Activated CD8-positive, alpha-beta memory T cell treated with anti-CD3 and anti-CD28 coated beads, Interleukin-2, amount 50 U/mL, for 1 hour (primary cell): ENCODE data around the gene CHID1.

Source experiments
- DNase-seq: peaks from one replicate; pipeline ENCODE4 v3.0.0-alpha.2; 2020; ENCODE audit errors: extremely low read depth

CHID1 gene

DNA sequence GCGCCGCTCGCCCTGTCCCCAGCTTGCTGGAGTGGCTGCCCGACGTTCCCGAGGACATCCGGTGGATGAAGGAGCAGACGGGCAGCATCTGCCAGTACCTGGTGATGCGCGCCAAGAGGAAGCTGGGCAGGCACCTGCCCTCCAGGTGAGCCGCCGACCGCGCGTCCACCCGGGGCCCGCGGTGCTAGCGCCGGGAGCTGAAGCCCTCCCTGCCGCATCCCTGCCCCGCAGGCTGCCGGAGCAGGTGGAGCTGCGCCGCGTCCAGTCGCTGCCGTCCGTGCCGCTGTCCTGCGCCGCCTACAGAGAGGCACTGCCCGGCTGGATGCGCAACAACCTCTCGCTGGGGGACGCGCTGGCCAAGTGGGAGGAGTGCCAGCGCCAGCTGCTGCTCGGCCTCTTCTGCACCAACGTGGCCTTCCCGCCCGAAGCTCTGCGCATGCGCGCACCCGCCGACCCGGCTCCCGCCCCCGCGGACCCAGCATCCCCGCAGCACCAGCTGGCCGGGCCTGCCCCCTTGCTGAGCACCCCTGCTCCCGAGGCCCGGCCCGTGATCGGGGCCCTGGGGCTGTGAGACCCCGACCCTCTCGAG, 86.2 kb downstream of the CHID1 start:
- DNase-seq: no peak

DNA sequence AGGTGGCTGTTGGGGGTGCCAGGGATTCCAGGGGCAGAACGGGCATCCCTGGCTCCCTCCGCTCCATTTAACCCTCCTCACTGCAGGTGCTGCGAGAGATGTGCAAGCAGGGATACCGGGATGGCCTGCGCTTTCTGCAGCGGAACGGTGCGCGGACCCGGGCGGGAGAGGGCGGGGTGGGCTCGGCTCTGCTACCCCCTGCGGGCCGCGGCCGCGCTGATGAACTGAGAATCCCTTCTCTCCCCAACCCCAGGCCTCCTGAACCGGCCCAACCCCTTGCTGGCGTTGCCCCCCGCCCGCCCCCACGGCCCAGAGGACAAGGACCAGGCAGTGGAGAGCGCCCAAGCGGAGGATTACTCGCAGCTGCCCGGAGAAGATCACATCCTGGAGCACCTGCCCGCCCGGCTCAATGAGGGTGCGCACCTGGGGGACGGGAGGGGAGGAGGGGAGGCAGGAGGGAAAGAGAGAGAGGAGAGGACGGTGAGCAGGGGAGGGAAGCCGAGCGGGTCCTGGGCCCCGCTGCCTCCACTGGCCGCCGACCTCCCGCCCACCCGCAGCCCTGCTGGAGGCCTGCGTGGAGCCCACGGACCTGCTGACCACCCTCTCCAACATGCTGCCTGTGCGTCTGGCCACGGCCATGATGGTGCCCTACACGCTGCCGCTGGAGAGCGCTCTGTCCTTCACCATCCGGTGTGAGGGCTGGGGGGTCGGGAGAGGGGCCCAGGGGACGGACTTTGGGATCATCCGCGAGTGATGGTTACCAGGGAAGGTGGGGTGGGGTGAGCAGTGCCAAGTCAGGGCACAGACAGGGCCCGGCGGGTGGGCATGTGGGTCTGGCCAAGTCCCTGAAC, 86.9 kb downstream of the CHID1 start:
- no peak for DNase-seq

- DNase-seq: no peak
These were observed 88.9 kb downstream of the CHID1 start for GRCh38 chr11:821512-822371.

- DNase-seq: no peak
These were observed 89.7 kb downstream of the CHID1 start for GRCh38 chr11:820655-821511.

GRCh38 chr11:819943-820649, 90.5 kb downstream of the CHID1 start:
- peak; percentile 90 for DNase-seq

- peak; percentile 70 for DNase-seq
These were observed 91.3 kb downstream of the CHID1 start for GRCh38 chr11:819129-819931.

- no peak for DNase-seq
These were observed 92.0 kb downstream of the CHID1 start, which contains the start of gene PNPLA2 for GRCh38 chr11:818396-819128. TSS of gene PNPLA2 (plus strand) at chr11:818914. CDS start at chr11:819719, 805 bp downstream.
